Measurements from ENCODE around the gene EIF2B2. TPM values are rescaled to one million over a fixed set of nuclear protein-coding genes. Genes with fewer than 3 reads are reported as not detected.

The EIF2B2 gene
- total RNA-seq, 1 experiment from 2014 or later: 43.5 TPM

DNA sequence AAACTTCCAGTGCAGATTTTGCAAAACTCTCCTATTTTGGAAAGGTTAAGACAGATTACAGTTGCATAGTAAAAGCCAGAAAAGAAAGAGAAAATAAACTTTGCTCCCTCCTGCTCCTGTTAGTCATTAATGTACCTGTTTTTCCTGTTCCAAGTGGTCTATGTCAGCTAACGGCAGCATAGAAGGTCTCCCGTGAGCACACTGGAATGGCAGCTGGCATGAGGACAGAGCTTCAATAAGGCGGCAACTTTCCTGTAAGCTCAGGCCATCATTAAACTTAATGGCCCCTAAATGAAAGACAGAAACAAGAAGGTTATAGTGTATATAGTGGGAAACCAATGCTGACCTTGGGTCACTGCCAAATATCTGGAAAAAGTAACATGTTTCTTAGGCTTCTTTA is 16.0 kb downstream of the EIF2B2 start:
- H3K9me3 ChIP-seq (replicated peaks): no peaks in the 10 kb centered on the region
- DNase-seq (ENCODE audit: low read depth in 1 of 2, low spot score in 2 of 2): no peak
- H3K4me3 ChIP-seq: no peak overlapping the region
- H3K27me3 ChIP-seq (replicated peaks): no peaks in the 10 kb centered on the region
- H3K27ac ChIP-seq: no peak overlapping the region
- no peaks in the 10 kb centered on the region for H3K4me1 ChIP-seq (replicated peaks)
- H3K36me3 ChIP-seq: peaks cover 57% of the 10 kb centered on the region

DNA sequence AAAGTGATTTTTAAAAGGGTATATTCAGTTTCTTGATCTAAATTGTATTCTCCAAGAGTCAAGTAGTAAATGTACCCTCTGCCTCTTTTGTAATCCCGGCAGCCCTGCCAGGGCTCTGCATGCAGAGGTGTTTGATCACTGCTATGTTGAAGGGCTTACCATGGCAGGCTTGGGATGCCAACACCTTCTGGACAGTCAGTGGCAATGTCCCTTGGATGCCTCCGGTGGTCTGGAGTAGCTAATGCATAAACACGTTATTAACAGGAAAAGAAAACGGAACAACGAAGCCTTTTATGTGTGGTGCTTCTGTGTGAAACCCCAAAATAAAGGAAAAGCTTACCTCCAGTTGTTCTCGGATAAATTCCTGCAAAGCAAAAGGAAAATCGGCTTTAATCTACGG is 19.9 kb downstream of the EIF2B2 start:
- Histone ChIP-seq H3K27me3 (replicated peaks) (no peaks in the 10 kb centered on the region), H3K4me1 (replicated peaks) (no peaks in the 10 kb centered on the region), H3K9me3 (replicated peaks) (no peaks in the 10 kb centered on the region; the same call in 1 of the 2 replicates), H3K36me3 (peaks cover 33% of the 10 kb centered on the region), H3K27ac (no peak overlapping the region), H3K4me3 (no peak overlapping the region)
- no peak for DNase-seq (ENCODE audit: low read depth in 1 of 2, low spot score in 2 of 2)

DNA sequence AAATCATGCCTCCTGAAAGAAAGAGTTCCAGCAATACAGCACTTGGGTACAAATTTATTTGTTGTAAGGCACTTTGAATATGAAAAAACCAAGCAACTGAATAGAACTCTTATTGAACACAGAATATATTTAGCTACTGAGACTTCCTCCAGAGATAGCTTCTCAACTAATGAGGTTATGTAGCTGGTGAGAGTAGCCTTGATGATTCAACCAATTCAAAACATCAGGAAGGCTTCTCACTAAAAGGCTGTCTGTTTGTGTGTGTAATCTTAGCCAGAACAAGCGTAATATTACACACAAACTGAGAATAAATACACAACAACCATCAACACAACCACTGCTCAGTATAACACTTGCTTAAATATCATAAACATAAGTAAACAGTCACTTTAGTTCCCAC is 20.4 kb downstream of the EIF2B2 start:
- H3K4me1 ChIP-seq (replicated peaks): no peaks in the 10 kb centered on the region
- no peaks in the 10 kb centered on the region; the same call in 1 of the 2 replicates for H3K9me3 ChIP-seq (replicated peaks)
- no peak overlapping the region for H3K4me3 ChIP-seq
- H3K27ac ChIP-seq: no peak overlapping the region
- H3K36me3 ChIP-seq: peaks cover 33% of the 10 kb centered on the region
- no peaks in the 10 kb centered on the region for H3K27me3 ChIP-seq (replicated peaks)
- DNase-seq (ENCODE audit: low read depth in 1 of 2, low spot score in 2 of 2): no peak

DNA sequence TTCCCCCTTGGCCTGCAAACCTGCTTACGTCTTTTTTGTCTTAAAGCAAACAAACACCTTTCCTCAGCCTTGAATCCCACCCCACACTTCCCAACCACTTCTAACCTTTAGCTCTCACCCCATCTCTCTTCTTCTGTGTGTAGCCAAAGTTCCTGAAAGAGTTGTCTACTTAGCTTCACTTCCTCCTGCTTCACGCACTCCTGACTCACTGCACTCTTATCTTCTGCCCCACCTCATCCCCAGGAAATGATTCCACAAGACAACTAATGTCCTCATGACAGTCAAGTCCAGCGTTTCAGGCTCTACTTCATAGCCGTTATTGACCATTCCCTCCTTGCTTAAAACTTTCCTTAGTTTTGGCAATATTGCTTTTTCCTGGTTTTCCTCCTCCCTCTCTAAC is 22.4 kb downstream of the EIF2B2 start:
- Histone ChIP-seq H3K4me3 (no peak overlapping the region), H3K4me1 (replicated peaks) (no peaks in the 10 kb centered on the region), H3K27me3 (replicated peaks) (no peaks in the 10 kb centered on the region), H3K9me3 (replicated peaks) (no peaks in the 10 kb centered on the region; the same call in 1 of the 2 replicates), H3K36me3 (peaks cover 32% of the 10 kb centered on the region), H3K27ac (no peak overlapping the region)
- no peak for DNase-seq (ENCODE audit: low read depth in 1 of 2, low spot score in 2 of 2)

DNA sequence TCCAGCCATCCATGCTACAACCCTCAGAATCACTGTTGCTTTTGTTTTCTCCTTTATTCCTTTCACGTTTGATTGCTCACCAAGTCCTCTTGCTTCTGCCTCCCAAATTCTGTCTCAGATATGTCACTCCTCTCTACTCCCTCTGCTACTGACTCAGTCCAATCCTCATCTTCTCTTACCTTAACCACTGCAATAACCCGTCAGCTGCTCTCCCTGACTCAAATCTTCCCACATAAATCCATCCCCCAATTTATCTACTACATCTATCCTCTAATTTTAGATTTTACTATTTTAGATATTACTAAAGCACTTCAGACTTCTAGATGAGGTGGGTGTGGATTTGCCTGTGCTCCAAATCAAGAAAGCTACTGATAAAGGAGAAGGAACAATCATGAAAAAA is 23.2 kb downstream of the EIF2B2 start:
- Histone ChIP-seq H3K27me3 (replicated peaks) (no peaks in the 10 kb centered on the region), H3K4me3 (no peak overlapping the region), H3K36me3 (peaks cover 34% of the 10 kb centered on the region), H3K9me3 (replicated peaks) (no peaks in the 10 kb centered on the region; the same call in 1 of the 2 replicates), H3K27ac (no peak overlapping the region), H3K4me1 (replicated peaks) (no peaks in the 10 kb centered on the region)
- no peak for DNase-seq (ENCODE audit: low read depth in 1 of 2, low spot score in 2 of 2)

DNA sequence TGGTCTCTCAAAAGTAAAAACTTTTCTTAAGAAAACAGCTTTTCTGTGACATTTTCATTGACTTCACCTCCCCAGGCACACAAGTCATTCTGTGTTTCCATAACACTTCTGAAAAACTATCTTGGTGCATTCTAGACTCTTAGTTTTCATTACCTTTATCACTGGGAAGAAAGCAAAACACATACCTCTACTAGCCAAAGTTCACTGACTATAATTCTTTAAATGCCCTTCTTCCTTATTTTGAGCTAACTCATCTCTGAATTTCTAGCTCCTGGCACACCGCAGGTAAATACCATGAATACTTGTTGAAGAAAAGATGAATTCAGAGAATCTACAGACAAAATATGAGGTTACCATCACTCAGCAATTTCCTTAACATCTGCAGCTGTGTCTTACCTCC is 27.4 kb downstream of the EIF2B2 start:
- Histone ChIP-seq H3K36me3 (peaks cover 30% of the 10 kb centered on the region), H3K9me3 (replicated peaks) (no peaks in the 10 kb centered on the region; the same call in 1 of the 2 replicates), H3K4me1 (replicated peaks) (no peaks in the 10 kb centered on the region), H3K27ac (no peak overlapping the region), H3K27me3 (replicated peaks) (no peaks in the 10 kb centered on the region), H3K4me3 (no peak overlapping the region)
- DNase-seq (ENCODE audit: low read depth in 1 of 2, low spot score in 2 of 2): no peak

DNA sequence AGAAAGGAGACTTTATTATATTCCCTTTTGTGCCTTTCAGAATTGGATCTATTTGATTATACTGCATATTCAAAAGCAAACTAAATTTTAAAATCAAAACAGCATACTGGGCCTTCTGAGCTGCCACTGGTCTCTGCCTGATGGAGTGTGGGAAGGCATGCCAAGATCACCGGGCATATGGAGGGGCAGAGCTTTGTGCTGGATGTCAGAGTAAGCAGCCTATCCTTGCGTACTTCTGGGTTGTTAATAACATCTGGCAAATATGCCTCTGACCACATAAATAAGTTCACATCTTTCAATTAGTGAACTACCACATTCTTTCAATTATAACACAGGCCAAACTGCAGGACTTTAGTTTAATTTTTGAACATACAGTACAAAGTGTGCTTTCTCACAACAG is 30.2 kb downstream of the EIF2B2 start:
- H3K9me3 ChIP-seq (replicated peaks): no peaks in the 10 kb centered on the region
- no peak for DNase-seq (ENCODE audit: low read depth in 1 of 2, low spot score in 2 of 2)
- H3K4me3 ChIP-seq: no peak overlapping the region
- no peak overlapping the region for H3K27ac ChIP-seq
- H3K36me3 ChIP-seq: peaks cover 28% of the 10 kb centered on the region
- no peaks in the 10 kb centered on the region for H3K4me1 ChIP-seq (replicated peaks)
- H3K27me3 ChIP-seq (replicated peaks): no peaks in the 10 kb centered on the region

DNA sequence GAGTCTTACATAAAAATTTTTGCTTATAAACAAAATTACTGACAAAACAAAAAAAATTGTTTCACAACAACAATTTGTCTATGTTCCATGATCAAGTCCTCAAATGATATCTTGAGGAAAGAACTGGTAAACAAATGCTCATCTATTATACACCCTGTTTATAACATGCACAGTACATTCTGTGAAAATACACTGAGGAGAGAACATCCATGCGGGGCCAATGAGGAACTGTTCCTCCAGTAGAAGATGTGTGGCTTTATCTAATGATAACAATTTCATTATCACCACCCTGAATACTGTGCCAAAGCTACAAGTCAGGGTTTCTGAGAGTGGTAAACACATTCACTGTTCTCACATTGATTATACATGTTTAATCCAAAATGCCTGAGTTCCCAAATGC is 37.8 kb downstream of the EIF2B2 start:
- no peak for DNase-seq (ENCODE audit: low read depth in 1 of 2, low spot score in 2 of 2)
- H3K36me3 ChIP-seq: peaks cover 36% of the 10 kb centered on the region
- no peaks in the 10 kb centered on the region for H3K27me3 ChIP-seq (replicated peaks)
- H3K9me3 ChIP-seq (replicated peaks): no peaks in the 10 kb centered on the region
- H3K4me3 ChIP-seq: no peak overlapping the region
- H3K27ac ChIP-seq: no peak overlapping the region
- peaks cover 13% of the 10 kb centered on the region for H3K4me1 ChIP-seq (replicated peaks)

DNA sequence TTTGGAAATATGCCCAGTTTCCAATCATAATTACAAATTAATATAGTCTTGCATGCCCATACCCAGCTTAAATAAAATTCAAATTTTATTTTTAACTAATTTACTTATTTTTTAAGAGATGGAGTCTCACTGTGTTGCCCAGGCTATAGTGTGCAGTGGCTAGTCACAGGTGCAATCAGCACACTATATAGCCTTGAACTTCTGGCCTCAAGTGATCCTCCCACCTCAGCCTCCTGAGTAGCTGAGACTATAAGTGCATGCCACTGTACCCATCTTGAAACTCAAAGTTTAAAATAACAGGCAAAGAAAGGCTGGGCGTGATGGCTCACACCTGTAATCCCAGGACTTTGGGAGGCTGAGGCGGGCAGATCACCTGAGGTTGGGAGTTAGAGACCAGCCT is 38.2 kb downstream of the EIF2B2 start:
- no peak for DNase-seq (ENCODE audit: low read depth in 1 of 2, low spot score in 2 of 2)

DNA sequence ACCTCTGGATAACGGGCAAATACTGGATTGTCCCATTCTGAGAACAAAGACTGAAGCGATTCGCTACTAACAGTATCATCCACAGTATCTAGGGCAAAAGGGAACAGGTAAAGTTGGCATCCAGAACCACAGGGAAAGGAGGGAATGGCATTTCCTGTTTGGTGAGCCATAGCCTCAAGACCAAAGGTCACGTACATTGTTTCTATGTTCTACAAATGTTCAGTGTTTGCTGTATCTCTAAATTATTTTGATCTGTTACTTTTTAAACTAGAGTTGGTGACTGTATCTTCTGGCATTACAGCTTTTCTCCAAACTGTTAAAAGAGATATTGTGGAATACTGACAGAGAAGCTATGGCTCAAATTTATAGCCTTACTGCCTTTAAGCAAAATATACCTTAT is 38.9 kb downstream of the EIF2B2 start:
- no peak for DNase-seq (ENCODE audit: low read depth in 1 of 2, low spot score in 2 of 2)
- H3K4me3 ChIP-seq: no peak overlapping the region
- H3K9me3 ChIP-seq (replicated peaks): no peaks in the 10 kb centered on the region
- H3K27ac ChIP-seq: no peak overlapping the region
- H3K27me3 ChIP-seq (replicated peaks): no peaks in the 10 kb centered on the region
- H3K4me1 ChIP-seq (replicated peaks): peaks cover 13% of the 10 kb centered on the region
- peaks cover 36% of the 10 kb centered on the region for H3K36me3 ChIP-seq

More for the DNA sequence above, 38.2 kb downstream of the EIF2B2 start:
- Histone ChIP-seq H3K27ac (no peak overlapping the region), H3K4me3 (no peak overlapping the region), H3K4me1 (replicated peaks) (peaks cover 13% of the 10 kb centered on the region), H3K36me3 (peaks cover 36% of the 10 kb centered on the region), H3K27me3 (replicated peaks) (no peaks in the 10 kb centered on the region), H3K9me3 (replicated peaks) (no peaks in the 10 kb centered on the region)

DNA sequence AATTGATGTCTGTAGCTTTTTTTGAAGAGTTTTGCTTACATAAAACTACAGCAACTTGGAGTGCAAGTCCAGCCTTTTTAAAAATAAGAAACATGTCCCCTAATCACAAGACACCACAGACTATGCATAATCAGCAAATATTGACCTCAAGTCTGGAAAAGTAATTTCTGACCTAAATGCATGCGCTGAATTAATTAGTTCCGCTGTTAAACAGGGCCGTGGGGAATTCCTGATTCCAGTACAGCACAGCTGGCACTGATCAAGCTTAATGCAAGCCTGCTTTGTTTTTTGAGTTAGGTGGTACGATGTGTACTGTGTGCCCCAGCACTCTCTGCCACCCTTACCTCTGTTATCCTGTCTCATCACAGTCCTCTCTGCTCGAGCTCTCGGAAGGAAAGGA is 39.3 kb downstream of the EIF2B2 start:
- Histone ChIP-seq H3K27ac (no peak overlapping the region), H3K4me1 (replicated peaks) (peaks cover 17% of the 10 kb centered on the region), H3K9me3 (replicated peaks) (no peaks in the 10 kb centered on the region), H3K4me3 (no peak overlapping the region), H3K27me3 (replicated peaks) (no peaks in the 10 kb centered on the region), H3K36me3 (peaks cover 36% of the 10 kb centered on the region)
- DNase-seq (ENCODE audit: low read depth in 1 of 2, low spot score in 2 of 2): no peak

DNA sequence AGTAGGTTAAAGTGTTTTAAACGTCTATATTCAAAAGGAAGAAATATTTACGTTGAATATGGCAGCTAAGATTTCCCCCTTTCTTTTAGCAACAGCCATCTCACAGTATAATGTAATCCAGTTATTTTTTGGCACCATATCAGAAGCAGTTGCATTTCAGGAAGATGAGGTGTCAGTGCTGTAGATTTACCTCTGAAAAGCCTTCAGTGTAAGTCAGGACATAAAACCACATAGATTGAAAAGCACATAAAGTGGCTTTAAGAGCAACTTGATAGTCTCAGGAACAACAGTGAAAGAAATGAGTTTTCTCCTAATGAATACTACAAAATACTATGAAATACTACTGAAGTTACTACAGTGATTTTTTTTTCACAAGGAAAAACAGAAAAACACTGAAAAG is 41.6 kb downstream of the EIF2B2 start:
- Histone ChIP-seq H3K27ac (no peak overlapping the region), H3K9me3 (replicated peaks) (no peaks in the 10 kb centered on the region), H3K27me3 (replicated peaks) (no peaks in the 10 kb centered on the region), H3K4me1 (replicated peaks) (peaks cover 19% of the 10 kb centered on the region), H3K4me3 (no peak overlapping the region), H3K36me3 (peaks cover 42% of the 10 kb centered on the region)
- DNase-seq (ENCODE audit: low read depth in 1 of 2, low spot score in 2 of 2): no peak

DNA sequence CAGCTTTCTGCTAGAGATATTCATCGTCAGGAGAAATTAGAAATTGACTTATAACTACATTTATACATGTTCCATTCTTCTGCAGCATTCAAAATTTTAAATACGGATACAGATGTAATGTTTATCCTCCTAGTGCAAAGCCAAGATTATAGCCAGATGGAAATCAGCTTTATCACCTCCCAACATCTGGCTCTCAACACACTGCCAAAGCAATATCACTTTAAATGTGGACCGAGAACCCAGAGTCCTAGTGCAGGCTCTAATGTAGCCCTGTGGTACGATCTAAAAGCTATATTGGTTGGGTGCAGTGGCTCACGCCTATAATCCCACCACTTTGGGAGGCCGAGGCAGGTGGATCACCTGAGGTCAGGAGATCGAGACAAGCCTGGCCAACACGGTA is 42.0 kb downstream of the EIF2B2 start:
- Histone ChIP-seq H3K4me3 (no peak overlapping the region), H3K9me3 (replicated peaks) (no peaks in the 10 kb centered on the region), H3K4me1 (replicated peaks) (peaks cover 19% of the 10 kb centered on the region), H3K27me3 (replicated peaks) (no peaks in the 10 kb centered on the region), H3K36me3 (peaks cover 42% of the 10 kb centered on the region), H3K27ac (no peak overlapping the region)
- no peak for DNase-seq (ENCODE audit: low read depth in 1 of 2, low spot score in 2 of 2)

DNA sequence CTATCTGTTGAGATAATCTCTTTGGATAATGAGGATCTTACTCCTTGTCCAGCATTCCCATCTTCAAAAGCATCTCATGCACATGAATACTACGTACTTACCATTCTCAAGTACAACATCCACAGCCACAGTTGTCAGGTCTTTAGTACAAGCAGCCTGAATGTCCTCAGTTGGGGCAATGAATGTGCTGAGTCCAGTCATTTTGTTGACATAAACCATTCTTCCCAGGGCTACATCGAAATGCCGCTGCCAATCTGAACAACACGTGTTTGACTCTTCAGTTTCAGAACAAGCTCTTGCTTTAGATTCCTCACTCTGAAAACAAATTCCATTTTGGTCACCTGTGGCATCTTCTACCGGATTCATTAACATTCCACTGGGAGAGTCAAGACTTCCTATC is 43.6 kb downstream of the EIF2B2 start:
- Histone ChIP-seq H3K9me3 (replicated peaks) (no peaks in the 10 kb centered on the region), H3K36me3 (peaks cover 38% of the 10 kb centered on the region), H3K27ac (no peak overlapping the region), H3K27me3 (replicated peaks) (no peaks in the 10 kb centered on the region), H3K4me3 (no peak overlapping the region), H3K4me1 (replicated peaks) (peaks cover 28% of the 10 kb centered on the region)
- DNase-seq (ENCODE audit: low read depth in 1 of 2, low spot score in 2 of 2): no peak

DNA sequence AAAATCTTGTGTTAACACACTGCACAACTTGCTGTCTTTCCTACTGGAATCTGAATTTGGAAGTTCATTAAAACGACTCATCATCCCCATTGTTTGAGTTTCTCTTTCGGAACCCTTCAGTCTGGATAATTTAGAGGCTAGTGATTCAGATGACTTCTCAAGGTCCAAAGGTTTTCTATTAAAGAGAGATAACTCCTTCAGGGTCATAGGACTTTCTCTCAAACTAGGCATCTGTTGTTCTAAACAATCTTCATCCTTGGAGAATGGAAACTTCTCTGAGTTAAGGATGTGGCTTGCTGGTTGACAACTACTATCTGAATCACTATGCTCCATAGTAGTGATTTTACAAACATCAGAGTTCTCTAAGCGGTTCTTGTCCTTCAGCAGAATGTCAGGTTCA is 44.2 kb downstream of the EIF2B2 start:
- peaks cover 29% of the 10 kb centered on the region for H3K4me1 ChIP-seq (replicated peaks)
- peaks cover 35% of the 10 kb centered on the region for H3K36me3 ChIP-seq
- no peaks in the 10 kb centered on the region for H3K27me3 ChIP-seq (replicated peaks)
- H3K9me3 ChIP-seq (replicated peaks): no peaks in the 10 kb centered on the region
- no peak overlapping the region for H3K27ac ChIP-seq
- H3K4me3 ChIP-seq: no peak overlapping the region
- DNase-seq (ENCODE audit: low read depth in 1 of 2, low spot score in 2 of 2): no peak
